Measurements from ENCODE around the gene ATP5F1D.

Gene ATP5F1D

GRCh38 chr19:1271528-1272422 is 30.2 kb downstream of the ATP5F1D start:
- no peak for DNase-seq

DNA sequence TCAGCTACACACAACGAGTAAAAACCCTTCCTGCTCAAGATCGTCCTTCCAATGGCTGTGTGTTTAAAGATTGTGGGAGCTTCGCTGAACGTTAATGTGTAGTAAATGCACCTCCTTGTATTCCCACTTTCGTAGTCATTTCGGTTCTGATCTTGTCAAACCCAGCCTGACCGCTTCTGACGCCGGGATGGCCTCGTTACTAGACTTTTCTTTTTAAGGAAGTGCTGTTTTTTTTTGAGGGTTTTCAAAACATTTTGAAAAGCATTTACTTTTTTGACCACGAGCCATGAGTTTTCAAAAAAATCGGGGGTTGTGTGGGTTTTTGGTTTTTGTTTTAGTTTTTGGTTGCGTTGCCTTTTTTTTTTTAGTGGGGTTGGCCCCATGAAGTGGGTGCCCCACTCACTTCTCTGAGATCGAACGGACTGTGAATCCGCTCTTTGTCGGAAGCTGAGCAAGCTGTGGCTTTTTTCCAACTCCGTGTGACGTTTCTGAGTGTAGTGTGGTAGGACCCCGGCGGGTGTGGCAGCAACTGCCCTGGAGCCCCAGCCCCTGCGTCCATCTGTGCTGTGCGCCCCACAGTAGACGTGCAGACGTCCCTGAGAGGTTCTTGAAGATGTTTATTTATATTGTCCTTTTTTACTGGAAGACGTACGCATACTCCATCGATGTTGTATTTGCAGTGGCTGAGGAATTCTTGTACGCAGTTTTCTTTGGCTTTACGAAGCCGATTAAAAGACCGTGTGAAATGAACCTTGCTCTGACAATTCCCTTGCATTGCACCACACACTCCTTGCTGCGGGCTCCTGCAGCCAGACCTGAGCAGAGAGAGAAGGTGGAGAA is 31.1 kb downstream of the ATP5F1D start:
- DNase-seq: no peak

GRCh38 chr19:1273263-1274041 is 31.9 kb downstream of the ATP5F1D start:
- no peak for DNase-seq

GRCh38 chr19:1274081-1274851 is 32.7 kb downstream of the ATP5F1D start:
- DNase-seq: no peak

- DNase-seq: no peak
Observed at GRCh38 chr19:1274852-1275259, 33.3 kb downstream of the ATP5F1D start.

DNA sequence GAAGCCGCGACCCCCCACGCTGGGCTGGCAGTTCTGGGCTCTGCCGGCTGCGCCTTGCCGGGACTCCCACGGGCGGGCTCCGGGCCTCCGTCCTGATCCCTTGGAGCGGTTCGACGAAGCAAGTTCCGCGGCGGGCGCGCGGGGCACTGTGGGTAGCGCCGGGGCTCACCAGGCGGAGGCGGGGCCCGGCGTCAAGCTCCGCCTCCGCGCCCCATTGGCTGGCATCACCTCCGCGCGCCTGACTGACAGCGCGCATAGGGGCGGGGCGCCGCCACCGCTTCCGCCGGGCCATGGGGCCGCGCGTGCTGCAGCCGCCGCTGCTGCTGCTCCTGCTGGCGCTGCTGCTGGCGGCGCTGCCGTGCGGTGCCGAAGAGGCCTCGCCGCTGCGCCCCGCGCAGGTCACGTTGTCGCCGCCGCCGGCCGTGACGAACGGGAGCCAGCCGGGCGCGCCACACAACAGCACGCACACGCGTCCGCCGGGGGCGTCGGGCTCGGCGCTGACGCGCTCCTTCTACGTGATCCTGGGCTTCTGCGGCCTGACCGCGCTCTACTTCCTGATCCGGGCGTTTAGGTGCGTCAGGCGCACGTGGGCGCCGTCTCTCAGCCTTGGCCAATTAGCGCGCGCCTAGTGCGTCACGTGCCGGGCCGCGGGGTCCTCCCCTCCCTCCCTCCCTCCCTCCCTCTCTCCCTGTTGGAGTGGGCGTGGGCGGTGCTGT is 33.9 kb downstream of the ATP5F1D start, which contains the start of gene FAM174C:
Gene FAM174C (plus strand): TSS at position 271 of the 716 bp plus-strand sequence. CDS start 20 bp downstream, at position 291.
- DNase-seq: peak; percentile 98

- DNase-seq: no peak
Observed at GRCh38 chr19:1275976-1276627, 34.6 kb downstream of the ATP5F1D start.

DNA sequence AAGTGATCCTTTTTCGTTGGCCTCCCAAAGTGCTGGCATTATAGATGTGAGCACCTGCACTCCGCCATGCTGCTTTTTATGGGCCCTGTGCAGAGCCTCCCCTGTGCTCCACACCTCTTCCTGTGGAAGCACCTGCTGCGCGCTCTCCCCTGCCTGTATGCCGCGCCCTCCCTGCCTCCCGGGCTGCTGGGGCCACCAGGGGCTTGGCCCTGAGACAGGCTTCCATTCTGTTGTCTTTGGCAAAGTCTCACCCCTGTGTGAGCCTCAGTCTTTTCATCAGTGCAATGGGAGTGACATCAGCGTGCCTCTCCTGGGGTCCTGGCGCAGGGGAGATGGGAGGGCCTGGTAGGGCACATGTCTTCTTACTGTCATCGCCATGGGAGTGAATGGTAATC is 35.1 kb downstream of the ATP5F1D start:
- peak; percentile 52 for DNase-seq

DNA sequence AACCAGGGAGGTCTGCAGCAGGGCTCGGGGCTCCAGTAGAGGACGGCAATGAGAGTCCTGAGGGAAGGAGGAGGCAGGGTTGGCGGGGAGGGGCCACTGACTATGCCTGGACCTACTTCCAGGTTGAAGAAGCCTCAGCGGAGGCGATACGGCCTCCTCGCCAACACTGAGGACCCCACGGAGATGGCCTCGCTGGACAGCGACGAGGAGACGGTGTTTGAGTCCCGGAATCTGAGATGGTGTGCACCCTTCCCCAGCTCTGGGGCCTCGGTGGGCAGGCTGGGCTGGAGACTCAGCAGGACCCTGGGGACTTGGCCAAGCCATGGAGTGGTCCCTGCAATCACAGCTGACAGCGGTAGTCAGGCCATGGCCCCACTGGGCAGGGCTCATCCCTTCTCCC is 35.5 kb downstream of the ATP5F1D start:
- DNase-seq: no peak

GRCh38 chr19:1278074-1278473 is 36.5 kb downstream of the ATP5F1D start:
- DNase-seq: no peak

- no peak for DNase-seq
Observed at GRCh38 chr19:1278713-1279660, 37.4 kb downstream of the ATP5F1D start.

DNA sequence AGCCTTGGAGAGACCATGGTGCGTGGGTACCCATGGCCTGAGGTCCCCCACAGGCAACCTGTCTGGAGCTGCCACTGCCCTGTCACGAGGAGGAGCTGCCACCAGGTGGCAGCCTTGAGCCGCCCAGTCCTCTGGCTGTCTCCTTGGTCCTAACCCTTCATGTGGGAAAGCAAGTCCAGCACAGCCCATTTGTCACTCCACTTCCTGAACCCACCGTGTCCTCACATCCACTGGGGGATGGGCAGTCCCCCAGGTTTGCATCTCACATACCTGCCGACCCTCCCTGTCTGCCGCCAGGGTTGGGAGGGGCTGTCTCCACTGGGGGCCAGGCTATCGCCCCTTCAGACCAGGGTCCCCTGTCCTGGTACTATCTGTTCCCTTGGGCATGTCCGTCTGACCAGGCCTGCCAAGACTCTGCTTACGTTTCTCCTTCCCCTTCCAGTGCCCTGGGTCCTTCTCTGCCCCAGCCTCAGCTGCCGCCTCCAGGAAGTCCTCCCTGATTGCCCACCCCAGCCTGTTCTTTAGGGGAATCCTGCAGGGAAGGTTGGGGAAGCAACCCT is 38.3 kb downstream of the ATP5F1D start:
- DNase-seq: peak; percentile 85

DNA sequence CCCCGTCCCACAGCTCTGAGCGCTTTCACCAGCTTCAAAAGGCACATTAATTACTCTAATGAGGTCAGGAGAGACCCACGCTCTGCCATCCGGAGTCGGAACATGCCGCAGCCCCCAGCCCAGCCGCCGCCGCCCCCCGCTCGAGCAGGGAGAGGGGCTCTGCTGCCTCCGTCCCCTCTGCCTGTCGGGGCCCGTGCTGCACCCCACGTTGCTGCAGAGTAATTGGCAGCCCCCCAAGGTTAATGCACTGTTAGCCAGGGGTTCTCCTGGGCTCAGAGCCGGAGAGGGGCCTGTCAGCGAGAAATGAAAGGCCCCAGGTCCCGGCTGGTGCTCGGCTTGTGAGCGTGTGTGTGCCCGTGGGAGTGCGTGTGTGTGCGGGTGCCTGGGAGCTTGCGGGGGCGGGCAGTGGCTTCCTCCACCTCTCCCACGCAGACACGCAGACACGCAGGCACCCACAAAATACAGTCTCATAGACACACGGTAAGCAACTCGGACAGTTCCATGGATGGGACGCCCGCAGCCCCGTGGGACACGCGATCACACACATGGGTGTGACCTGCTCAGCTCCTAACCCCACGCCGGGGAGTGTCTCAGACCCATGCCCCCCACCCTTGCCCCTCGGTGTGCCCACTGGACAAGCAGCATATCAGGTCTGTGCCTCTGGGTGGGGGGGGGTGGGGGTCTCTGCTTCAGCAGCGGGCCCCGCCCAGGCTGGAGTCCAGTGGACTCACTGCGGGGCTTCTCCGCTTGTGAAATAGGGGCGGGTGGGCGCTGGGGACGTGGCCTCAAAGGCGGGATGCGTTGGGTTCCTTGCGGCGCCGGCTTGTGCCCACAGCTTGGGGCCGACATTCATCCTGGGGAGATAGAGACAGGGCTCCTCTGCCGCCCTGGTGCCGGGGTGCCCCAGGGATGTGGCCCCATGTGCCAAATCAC is 39.4 kb downstream of the ATP5F1D start:
- DNase-seq: no peak

GRCh38 chr19:1281569-1282287 is 40.2 kb downstream of the ATP5F1D start:
- no peak for DNase-seq

GRCh38 chr19:1282588-1283206 is 41.1 kb downstream of the ATP5F1D start:
- DNase-seq: no peak

GRCh38 chr19:1283207-1283916 is 41.8 kb downstream of the ATP5F1D start:
- no peak for DNase-seq
